MCF 10A (cell line): Measurements from ENCODE around the gene APOA4. TPM values are rescaled to one million over a fixed set of nuclear protein-coding genes. Genes with fewer than 3 reads are reported as not detected.

Experiments
- BruUV-seq: library from RNA; stranded (reverse); fragments of 400-500 nt; replicated peaks from 2 replicates; lab custom pipeline; 2021; lab: Mats Ljungman, UMichigan
- CTCF ChIA-PET: fragments of 300-600 bp; sonication (Branson Sonifier 250); formaldehyde crosslinking; extraction: SDS; loops from one replicate; lab custom pipeline; 2021; ENCODE audit warnings: antibody characterized with exemption, inconsistent platforms; lab: Yijun Ruan, JAX
- POLR2A ChIA-PET: fragments of 300-600, 350-650 bp; sonication (Branson Sonifier 250); formaldehyde crosslinking; extraction: SDS; loops from one replicate; lab custom pipeline; 2020; ENCODE audit warnings: antibody characterized with exemption, inconsistent platforms; lab: Yijun Ruan, JAX
- DNase-seq: peaks from one replicate; pipeline ENCODE4 v3.0.0-alpha.2; 2018; ENCODE audit not compliant: unreplicated experiment
- H3K27ac Mint-ChIP-seq: one replicate; pipeline ENCODE4 v1.8.0; 2022; ENCODE audit warnings: mild to moderate bottlenecking, low read depth, mixed read lengths; ENCODE audit not compliant: unreplicated experiment
- H3K27me3 Mint-ChIP-seq: one replicate; pipeline ENCODE4 v1.8.0; 2022; ENCODE audit warnings: mixed read lengths; ENCODE audit not compliant: insufficient read depth, unreplicated experiment
- H3K36me3 Mint-ChIP-seq: one replicate; pipeline ENCODE4 v1.8.0; 2022; ENCODE audit warnings: mild to moderate bottlenecking, moderate library complexity, mixed read lengths; ENCODE audit not compliant: insufficient read depth, unreplicated experiment
- H3K4me1 Mint-ChIP-seq: one replicate; pipeline ENCODE4 v1.8.0; 2022; ENCODE audit warnings: mixed read lengths; ENCODE audit not compliant: insufficient read depth, unreplicated experiment
- H3K4me3 Mint-ChIP-seq: one replicate; pipeline ENCODE4 v1.8.0; 2022; ENCODE audit warnings: mild to moderate bottlenecking, moderate library complexity, mixed read lengths; ENCODE audit not compliant: unreplicated experiment
- H3K9me3 Mint-ChIP-seq: one replicate; pipeline ENCODE4 v1.8.0; 2022; ENCODE audit warnings: mixed read lengths; ENCODE audit not compliant: unreplicated experiment
- CTCF ChIP-seq: fragments of 200-600 bp; IDR thresholded peaks from one replicate; pipeline ENCODE4 v1.8.0; 2022; ENCODE audit warnings: antibody characterized with exemption, mild to moderate bottlenecking; ENCODE audit not compliant: unreplicated experiment
- intact Hi-C: fragments of 100-400 bp; cut with micrococcal nuclease; formaldehyde crosslinking; loops from 2 replicates; pipeline ENCODE4 v1.14.1; 2022
- total RNA-seq: library from RNA; stranded (reverse); gene quantifications from 2 replicates; pipeline ENCODE4 v1.2.3, GENCODE V29; 2022

Gene APOA4
- total RNA-seq, 1 experiment from 2014 or later, result not detected

- intact Hi-C loops, result no loop called here
- peaks cover 35% of the 10 kb centered on the region for H3K4me1 Mint-ChIP-seq
- H3K27ac Mint-ChIP-seq, result peak overlapping the region; percentile 99
- ChIA-PET POLR2A (interaction anchor here (0.6 to 4.6 kb wide), 14 partner anchors 8 to 646 kb away, joined by 3 to 59 read pairs (median 5); partner anchors contain the start of genes BUD13, PAFAH1B2 and SIK3), CTCF (interaction anchor here (0.7 to 9.7 kb wide), 6 partner anchors 44 to 440 kb away, joined by 3 to 124 read pairs (median 4); partner anchors contain the start of genes APOA1 and PAFAH1B2)
- no peaks in the 10 kb centered on the region for H3K9me3 Mint-ChIP-seq
- BruUV-seq, result TSS peak; percentile 50
- no peak for TF ChIP-seq CTCF
- no peak for DNase-seq
- peak overlapping the region; percentile 92 for H3K4me3 Mint-ChIP-seq
- peaks cover 47% of the 10 kb centered on the region for H3K36me3 Mint-ChIP-seq
- H3K27me3 Mint-ChIP-seq, result no peaks in the 10 kb centered on the region
Measured at GRCh38 chr11:116786966-116787365, 36.1 kb downstream of the APOA4 start.

GRCh38 chr11:116786326-116786725, 36.8 kb downstream of the APOA4 start:
- BruUV-seq, result no TSS peak
- TF ChIP-seq CTCF, result no peak
- Mint-ChIP-seq H3K4me3 (peak overlapping the region; percentile 92), H3K4me1 (peaks cover 36% of the 10 kb centered on the region), H3K9me3 (no peaks in the 10 kb centered on the region), H3K27me3 (no peaks in the 10 kb centered on the region), H3K36me3 (peaks cover 54% of the 10 kb centered on the region), H3K27ac (peak overlapping the region; percentile 99)
- no peak for DNase-seq
- CTCF ChIA-PET, result interaction anchor here (2.1 to 9.7 kb wide), 2 partner anchors 48 to 320 kb away, joined by 12 to 124 read pairs; partner anchors contain the start of gene APOA1
- POLR2A ChIA-PET, result interaction anchor here (0.8 to 4.6 kb wide), 8 partner anchors 10 to 358 kb away, joined by 3 to 59 read pairs (median 6); partner anchors contain the start of genes BUD13, PAFAH1B2 and SIK3
- intact Hi-C loops, result no loop called here

GRCh38 chr11:116782728-116783127, 40.4 kb downstream of the APOA4 start:
- CTCF ChIA-PET, result interaction anchor here (1.5 to 1.9 kb wide), 2 partner anchors 11 to 54 kb away, joined by 4 to 5 read pairs; no protein-coding TSS in a partner anchor
- no peaks in the 10 kb centered on the region for H3K9me3 Mint-ChIP-seq
- H3K27ac Mint-ChIP-seq, result peak overlapping the region; percentile 85
- BruUV-seq, result no TSS peak
- intact Hi-C loops, result no loop called here
- H3K4me1 Mint-ChIP-seq, result peaks cover 26% of the 10 kb centered on the region
- H3K36me3 Mint-ChIP-seq, result peaks cover 90% of the 10 kb centered on the region
- DNase-seq, result peak; percentile 84
- H3K4me3 Mint-ChIP-seq, result no peak overlapping the region
- TF ChIP-seq CTCF, result no peak
- POLR2A ChIA-PET, result interaction anchor here (2.7 kb wide), 1 partner anchor 9 kb away, joined by 14 read pairs; no protein-coding TSS in a partner anchor
- no peaks in the 10 kb centered on the region for H3K27me3 Mint-ChIP-seq

- ChIA-PET POLR2A (interaction anchor here (1.8 kb wide), 1 partner anchor 9 kb away, joined by 6 read pairs; the partner anchor contains the start of gene ZPR1), CTCF (interaction anchor here (0.7 kb wide), 2 partner anchors 9 to 1195 kb away, joined by 3 read pairs; partner anchors contain the start of gene ZPR1)
- peaks cover 26% of the 10 kb centered on the region for H3K4me1 Mint-ChIP-seq
- no peak for TF ChIP-seq CTCF
- no peaks in the 10 kb centered on the region for H3K9me3 Mint-ChIP-seq
- peaks cover 78% of the 10 kb centered on the region for H3K36me3 Mint-ChIP-seq
- H3K27ac Mint-ChIP-seq, result peak overlapping the region; percentile 35
- H3K27me3 Mint-ChIP-seq, result no peaks in the 10 kb centered on the region
- intact Hi-C loops, result no loop called here
- BruUV-seq, result TSS peak; percentile 17
- H3K4me3 Mint-ChIP-seq, result no peak overlapping the region
- no peak for DNase-seq
Measured at GRCh38 chr11:116778556-116778955, 44.5 kb downstream of the APOA4 start.
